A549 (cell line): ENCODE data around the gene FAM171A1.

Experiments used
- CEBPB ChIP-seq, 2 experiments: fragments of >200 bp in 1 of 2; sonication (Bioruptor Twin) in 1 of 2; formaldehyde crosslinking in 1 of 2; IDR thresholded peaks; 2 replicates each; pipeline ENCODE4 v1.6.1; 2012 to 2016
- CTCF ChIP-seq: fragments of >200 bp; sonication (Bioruptor Twin); formaldehyde crosslinking; IDR thresholded peaks from 3 replicates; pipeline ENCODE4 v1.5.1; 2016
- ELK1 ChIP-seq: fragments of 150-350 bp; IDR thresholded peaks from 2 replicates; pipeline ENCODE4 v1.6.1; 2014; ENCODE audit warnings: low read depth, mild to moderate bottlenecking, low read length
- HES2 ChIP-seq: fragments of >200 bp; sonication (Bioruptor Twin); formaldehyde crosslinking; IDR thresholded peaks from 2 replicates; pipeline ENCODE4 v1.6.1; 2016
- PBX3 ChIP-seq: IDR thresholded peaks from 2 replicates; pipeline ENCODE4 v1.6.1; 2012
- POLR2A ChIP-seq: IDR thresholded peaks from 2 replicates; pipeline ENCODE4 v1.6.1; 2012; ENCODE audit warnings: mild to moderate bottlenecking, low read length
- RAD21 ChIP-seq, 2 experiments: fragments of >200 bp in 1 of 2; sonication (Bioruptor Twin) in 1 of 2; formaldehyde crosslinking in 1 of 2; IDR thresholded peaks in 1 of 2; conservative IDR thresholded peaks in 1 of 2; 2 replicates in 1 of 2; 3 replicates in 1 of 2; pipeline ENCODE4 v1.6.1; 2012 to 2018; ENCODE audit warnings: inconsistent platforms in 1 of 2
- REST ChIP-seq: fragments of 200-600 bp; sonication (generic); IDR thresholded peaks from 2 replicates; pipeline ENCODE4 v1.6.1; 2016; ENCODE audit warnings: antibody characterized with exemption, mild to moderate bottlenecking, moderate library complexity
- SMC3 ChIP-seq: fragments of >200 bp; sonication (Bioruptor Twin); formaldehyde crosslinking; IDR thresholded peaks from 3 replicates; pipeline ENCODE4 v1.6.1; 2018; ENCODE audit warnings: inconsistent platforms
- SREBF2 ChIP-seq: fragments of 450-650 bp; IDR thresholded peaks from 2 replicates; pipeline ENCODE4 v1.6.1; 2014; ENCODE audit warnings: mild to moderate bottlenecking, moderate library complexity
- ZSCAN20 ChIP-seq: fragments of 250-450 bp; sonication (Bioruptor Pico); IDR thresholded peaks from 2 replicates; pipeline ENCODE4 v1.8.0; 2022; ENCODE audit warnings: mild to moderate bottlenecking, moderate library complexity

GRCh38 chr10:15224948-15225347, 146.1 kb downstream of the FAM171A1 start:
- TF ChIP-seq POLR2A = no peak
- no peak for TF ChIP-seq REST
- no peak for TF ChIP-seq HES2
- no peak for TF ChIP-seq RAD21 (conservative IDR thresholded peaks at IDR 0.05 in 1 of 2, IDR thresholded peaks at IDR 0.05 in 1 of 2)
- TF ChIP-seq CTCF = no peak
- no peak for TF ChIP-seq PBX3
- no peak for TF ChIP-seq SMC3
- no peak for TF ChIP-seq CEBPB (IDR thresholded peaks at IDR 0.05)
- no peak for TF ChIP-seq SREBF2
- no peak for TF ChIP-seq ZSCAN20 (CRISPR knock-in tag)
- TF ChIP-seq ELK1 = no peak
